Peyer's patch (tissue), 4 donors: ENCODE data around the gene IRAK2.

Experiments used
- POLR2A ChIP-seq, 2 donors: fragments of 450-650 bp; IDR thresholded peaks; one replicate each; pipeline ENCODE4 v1.5.1; 2017; ENCODE audit warnings: antibody characterized with exemption in 2 of 2, mild to moderate bottlenecking in 2 of 2, moderate library complexity in 2 of 2
- TF ChIP-seq, protein P1 (sequence below), 6 experiments: fragments of 450-650 bp in 4 of 6; fragments of 200-600 bp in 2 of 6; sonication (generic) in 1 of 6; IDR thresholded peaks; one replicate each; pipeline ENCODE4 v1.5.1; 2017 to 2019; ENCODE audit warnings: antibody characterized with exemption in 6 of 6, mild to moderate bottlenecking in 3 of 6, moderate library complexity in 1 of 6

DNA sequence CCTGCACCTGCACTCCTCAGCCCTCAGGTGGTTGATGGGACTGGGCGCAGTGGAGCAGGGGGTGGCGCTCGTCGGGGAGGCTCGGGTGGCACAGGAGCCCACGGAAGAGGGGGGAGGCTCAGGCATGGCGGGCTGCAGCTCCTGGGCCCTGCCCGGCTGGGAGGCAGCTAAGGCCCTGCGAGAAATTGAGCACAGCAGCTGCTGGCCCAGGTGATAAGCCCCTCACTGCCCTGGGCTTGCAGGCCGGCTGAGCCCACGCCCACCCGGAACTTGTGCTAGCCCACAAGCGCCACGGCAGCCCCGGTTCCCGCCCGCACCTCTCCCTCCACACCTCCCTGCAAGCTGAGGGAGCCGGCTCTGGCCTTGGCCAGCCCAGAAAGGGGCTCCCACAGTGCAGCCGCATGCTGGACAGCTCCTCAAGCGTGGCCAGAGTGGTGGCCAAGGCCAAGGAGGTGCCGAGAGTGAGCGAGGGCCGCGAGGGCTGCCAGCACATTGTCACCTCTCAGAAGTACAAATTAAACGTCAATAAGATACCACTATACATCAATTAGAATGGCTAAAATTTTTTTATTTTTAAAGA is 28.2 kb upstream of the IRAK2 start:
- TF ChIP-seq, protein P1, sequence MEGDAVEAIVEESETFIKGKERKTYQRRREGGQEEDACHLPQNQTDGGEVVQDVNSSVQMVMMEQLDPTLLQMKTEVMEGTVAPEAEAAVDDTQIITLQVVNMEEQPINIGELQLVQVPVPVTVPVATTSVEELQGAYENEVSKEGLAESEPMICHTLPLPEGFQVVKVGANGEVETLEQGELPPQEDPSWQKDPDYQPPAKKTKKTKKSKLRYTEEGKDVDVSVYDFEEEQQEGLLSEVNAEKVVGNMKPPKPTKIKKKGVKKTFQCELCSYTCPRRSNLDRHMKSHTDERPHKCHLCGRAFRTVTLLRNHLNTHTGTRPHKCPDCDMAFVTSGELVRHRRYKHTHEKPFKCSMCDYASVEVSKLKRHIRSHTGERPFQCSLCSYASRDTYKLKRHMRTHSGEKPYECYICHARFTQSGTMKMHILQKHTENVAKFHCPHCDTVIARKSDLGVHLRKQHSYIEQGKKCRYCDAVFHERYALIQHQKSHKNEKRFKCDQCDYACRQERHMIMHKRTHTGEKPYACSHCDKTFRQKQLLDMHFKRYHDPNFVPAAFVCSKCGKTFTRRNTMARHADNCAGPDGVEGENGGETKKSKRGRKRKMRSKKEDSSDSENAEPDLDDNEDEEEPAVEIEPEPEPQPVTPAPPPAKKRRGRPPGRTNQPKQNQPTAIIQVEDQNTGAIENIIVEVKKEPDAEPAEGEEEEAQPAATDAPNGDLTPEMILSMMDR (IDR thresholded peaks at IDR 0.05) = no peak
- TF ChIP-seq POLR2A (IDR thresholded peaks at IDR 0.05) = no peak
